ENCODE results near the gene FAM53B.

Gene FAM53B

DNA sequence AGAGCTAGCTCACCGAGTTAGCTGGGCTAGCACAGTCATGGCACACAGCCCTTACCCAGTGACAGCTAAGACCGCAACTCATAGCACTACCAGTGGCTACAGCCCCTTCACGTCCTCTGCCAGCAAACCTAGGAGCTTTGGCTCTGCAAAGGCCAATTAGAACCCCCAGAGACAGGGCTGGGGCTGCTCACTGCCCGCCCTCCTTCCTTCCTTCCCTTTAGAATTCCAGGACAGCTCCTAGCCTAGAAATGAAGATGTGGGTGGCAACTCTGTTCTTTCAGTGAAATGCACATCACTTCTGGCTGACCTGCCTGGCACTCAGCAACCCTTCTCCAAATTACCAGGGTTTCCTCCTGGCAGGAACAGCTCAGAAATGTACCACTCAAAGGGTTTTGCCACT lies 99.9 kb downstream of the FAM53B start:
- in situ Hi-C loops (cut with MboI; ENCODE audit: low pct_unique_long_range_greater_than_20kb, low sequenced_read_pairs, unreplicated experiment) = no loop called here
- TF ChIP-seq, protein P1, sequence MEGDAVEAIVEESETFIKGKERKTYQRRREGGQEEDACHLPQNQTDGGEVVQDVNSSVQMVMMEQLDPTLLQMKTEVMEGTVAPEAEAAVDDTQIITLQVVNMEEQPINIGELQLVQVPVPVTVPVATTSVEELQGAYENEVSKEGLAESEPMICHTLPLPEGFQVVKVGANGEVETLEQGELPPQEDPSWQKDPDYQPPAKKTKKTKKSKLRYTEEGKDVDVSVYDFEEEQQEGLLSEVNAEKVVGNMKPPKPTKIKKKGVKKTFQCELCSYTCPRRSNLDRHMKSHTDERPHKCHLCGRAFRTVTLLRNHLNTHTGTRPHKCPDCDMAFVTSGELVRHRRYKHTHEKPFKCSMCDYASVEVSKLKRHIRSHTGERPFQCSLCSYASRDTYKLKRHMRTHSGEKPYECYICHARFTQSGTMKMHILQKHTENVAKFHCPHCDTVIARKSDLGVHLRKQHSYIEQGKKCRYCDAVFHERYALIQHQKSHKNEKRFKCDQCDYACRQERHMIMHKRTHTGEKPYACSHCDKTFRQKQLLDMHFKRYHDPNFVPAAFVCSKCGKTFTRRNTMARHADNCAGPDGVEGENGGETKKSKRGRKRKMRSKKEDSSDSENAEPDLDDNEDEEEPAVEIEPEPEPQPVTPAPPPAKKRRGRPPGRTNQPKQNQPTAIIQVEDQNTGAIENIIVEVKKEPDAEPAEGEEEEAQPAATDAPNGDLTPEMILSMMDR (IDR thresholded peaks at IDR 0.05; ENCODE audit: extremely low read depth, insufficient read depth, missing control alignments) = no peak
- DNase-seq (ENCODE audit: low spot score) = no peak

DNA sequence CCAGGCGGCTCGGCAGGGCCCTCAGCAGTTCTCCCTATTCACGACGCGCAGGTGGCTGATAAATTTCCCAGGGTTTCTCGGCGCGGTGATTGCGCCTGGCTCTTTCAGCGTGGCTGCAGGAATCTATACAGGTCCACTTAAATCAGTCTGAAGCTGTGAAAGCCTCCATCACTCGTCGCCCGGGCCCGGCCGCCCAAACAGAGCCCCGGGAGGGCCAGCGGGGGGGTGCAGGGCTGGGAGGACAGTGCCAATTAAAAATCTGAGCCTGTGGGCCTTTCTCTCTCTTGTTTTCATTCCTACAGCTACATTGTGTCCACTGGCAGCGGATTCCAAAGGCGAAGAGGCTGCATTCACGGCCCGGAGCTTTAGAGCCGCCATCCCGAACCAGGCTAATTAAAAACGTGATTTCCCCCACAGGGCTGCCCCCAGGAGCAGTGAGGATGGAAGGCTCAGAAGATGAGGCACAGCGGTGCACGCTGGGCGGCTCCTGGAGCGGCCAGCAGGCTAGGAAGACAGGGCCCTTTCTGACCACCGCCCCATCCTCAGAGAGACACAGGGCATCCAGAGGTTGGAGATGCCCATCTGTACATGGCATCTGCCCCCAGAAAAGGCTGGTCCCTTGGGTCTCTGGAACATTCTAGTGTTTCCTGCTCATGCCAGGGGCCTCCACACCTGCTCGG lies 100.7 kb downstream of the FAM53B start:
- no peak for DNase-seq (ENCODE audit: low spot score)
- TF ChIP-seq, protein P1 (IDR thresholded peaks at IDR 0.05; ENCODE audit: extremely low read depth, insufficient read depth, missing control alignments) = no peak
- in situ Hi-C loops (cut with MboI; ENCODE audit: low pct_unique_long_range_greater_than_20kb, low sequenced_read_pairs, unreplicated experiment) = no loop called here

DNA sequence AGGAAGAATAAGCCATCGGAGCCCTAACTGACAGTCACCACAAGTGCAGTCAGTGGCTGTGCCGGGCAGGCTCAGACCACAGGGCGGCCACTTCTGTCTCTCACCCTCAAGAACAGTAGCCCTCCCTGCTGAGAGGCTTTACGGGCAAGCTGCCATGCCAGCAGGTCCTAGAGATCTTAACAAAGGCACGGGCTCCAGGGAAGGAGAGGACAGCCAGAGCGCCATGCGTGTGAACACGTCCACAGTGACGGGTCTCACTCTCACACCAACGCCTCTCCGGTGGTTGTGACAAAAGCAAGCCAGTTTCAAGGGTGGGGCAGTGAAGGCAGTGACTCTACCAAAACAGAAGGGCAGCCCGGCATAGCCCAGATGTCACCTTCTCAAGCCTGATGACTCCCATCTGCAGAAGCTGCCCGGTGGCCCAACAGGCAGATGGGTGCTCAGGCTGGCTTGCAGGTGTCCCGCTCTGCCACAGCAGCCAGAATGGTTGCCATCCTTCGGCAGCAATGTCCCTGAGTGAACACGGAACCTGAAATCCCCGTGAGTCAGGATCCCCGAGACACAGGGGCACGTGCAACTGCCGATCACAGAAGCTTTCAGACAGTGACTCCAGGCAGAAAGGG lies 102.0 kb downstream of the FAM53B start:
- in situ Hi-C loops (cut with MboI; ENCODE audit: low pct_unique_long_range_greater_than_20kb, low sequenced_read_pairs, unreplicated experiment) = no loop called here
- no peak for DNase-seq (ENCODE audit: low spot score)
- TF ChIP-seq, protein P1 (IDR thresholded peaks at IDR 0.05; ENCODE audit: extremely low read depth, insufficient read depth, missing control alignments) = no peak

DNA sequence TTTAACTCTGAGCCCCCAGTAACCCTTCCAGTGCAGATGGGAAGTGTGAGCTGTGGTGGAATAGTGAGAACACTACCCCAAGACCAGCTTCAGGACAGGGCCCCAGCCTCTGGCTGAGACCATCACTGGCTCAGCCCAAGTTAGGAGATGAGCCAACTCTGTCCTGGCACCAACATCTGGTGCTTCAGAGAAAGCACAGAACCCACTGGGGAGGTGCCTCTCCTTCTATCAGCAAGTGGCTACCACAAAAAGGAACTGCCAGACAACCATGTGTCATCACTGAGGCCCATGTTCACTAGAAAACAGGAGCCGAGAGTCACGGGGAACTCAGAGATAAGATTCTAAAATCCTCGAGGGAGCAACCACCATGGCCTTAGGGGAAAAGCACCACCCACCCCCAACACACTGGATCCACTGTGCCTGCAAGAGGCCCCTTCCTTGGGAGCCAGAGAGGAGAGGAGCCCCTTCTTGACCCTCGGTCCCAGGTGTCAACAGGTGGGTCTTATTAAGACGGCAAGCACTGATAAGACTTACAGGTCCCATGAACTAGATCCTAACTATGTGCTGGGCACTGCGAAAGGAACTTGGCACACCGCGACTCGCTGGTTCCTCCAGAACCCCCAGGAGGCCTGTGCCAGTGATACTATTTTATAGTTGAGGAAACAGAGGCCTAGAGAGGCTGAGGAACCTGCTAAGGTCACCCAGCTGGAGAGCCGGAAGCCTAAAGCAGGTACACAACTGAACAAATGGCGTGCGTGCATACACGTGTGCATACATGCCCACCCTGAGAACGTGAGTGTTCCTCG lies 102.7 kb downstream of the FAM53B start:
- in situ Hi-C loops (cut with MboI; ENCODE audit: low pct_unique_long_range_greater_than_20kb, low sequenced_read_pairs, unreplicated experiment) = no loop called here
- peak; percentile 75 for DNase-seq (ENCODE audit: low spot score)
- TF ChIP-seq, protein P1 (IDR thresholded peaks at IDR 0.05; ENCODE audit: extremely low read depth, insufficient read depth, missing control alignments) = no peak

DNA sequence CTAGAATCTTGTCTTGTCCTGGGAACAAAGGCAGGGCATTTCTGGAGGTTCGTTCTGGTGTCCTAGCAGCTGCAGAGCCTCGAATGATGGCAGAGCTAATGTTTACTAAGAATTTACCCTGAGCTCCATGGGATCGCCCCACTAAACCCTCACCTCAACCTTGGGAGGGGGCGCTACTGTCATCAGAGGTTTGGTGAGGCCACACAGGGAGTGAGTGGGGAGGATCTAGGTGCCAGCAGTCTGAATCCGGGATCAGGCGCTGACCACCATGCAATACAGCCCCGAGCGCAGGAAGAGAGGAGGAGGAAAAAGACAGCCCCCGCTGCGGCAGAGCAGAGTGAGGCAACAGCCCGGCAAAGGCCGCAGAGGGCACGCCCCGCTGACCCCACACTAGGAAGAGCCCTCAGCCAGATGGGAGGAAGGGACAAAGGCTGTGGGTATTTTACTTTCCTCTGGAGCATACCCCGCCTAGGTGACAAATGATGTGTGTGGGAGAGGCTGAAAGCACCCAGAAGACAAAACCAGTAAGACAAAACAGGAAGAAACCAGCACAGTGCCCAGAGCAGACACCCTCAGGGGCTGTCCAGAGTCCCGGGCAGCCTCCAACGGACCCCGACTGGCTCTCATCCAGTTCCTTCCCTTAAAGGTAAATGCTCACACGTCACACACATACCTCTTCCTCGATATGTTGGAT lies 103.5 kb downstream of the FAM53B start:
- TF ChIP-seq, protein P1 (IDR thresholded peaks at IDR 0.05; ENCODE audit: extremely low read depth, insufficient read depth, missing control alignments) = no peak
- peak; percentile 68 for DNase-seq (ENCODE audit: low spot score)
- in situ Hi-C loops (cut with MboI; ENCODE audit: low pct_unique_long_range_greater_than_20kb, low sequenced_read_pairs, unreplicated experiment) = no loop called here

DNA sequence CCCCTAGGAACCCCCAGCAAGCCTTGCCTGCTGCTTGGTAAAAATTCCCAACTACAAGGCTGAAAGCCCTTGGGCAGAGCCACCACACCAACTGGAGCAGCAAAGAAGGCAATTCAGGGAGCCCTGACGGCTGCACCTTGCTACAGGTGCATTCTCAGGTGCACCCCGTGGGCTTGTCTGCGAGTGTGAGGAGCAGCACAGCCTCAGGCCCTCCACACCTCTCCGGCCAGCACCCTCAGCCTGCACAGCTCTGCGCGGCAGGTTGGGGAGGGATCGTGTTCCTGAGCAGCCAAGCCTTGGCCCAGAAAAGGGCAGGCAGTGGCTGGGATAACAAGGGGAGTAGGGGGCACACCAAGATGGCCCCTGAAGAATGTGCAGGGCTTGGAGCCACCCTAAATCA lies 104.1 kb downstream of the FAM53B start:
- TF ChIP-seq, protein P1 (IDR thresholded peaks at IDR 0.05; ENCODE audit: extremely low read depth, insufficient read depth, missing control alignments) = no peak

More for the DNA sequence above, 104.1 kb downstream of the FAM53B start:
- DNase-seq (ENCODE audit: low spot score) = no peak
- in situ Hi-C loops (cut with MboI; ENCODE audit: low pct_unique_long_range_greater_than_20kb, low sequenced_read_pairs, unreplicated experiment) = no loop called here
